AG04450 (cell line): ENCODE results near the gene THAP9. TPM values are rescaled to one million over a fixed set of nuclear protein-coding genes. Genes with fewer than 3 reads are reported as not detected.
"Not testable (repeated sequence)": the region's sequence is repeated elsewhere in the genome, so short reads cannot be mapped to it uniquely, and the experiment has no call there.

ENCODE experiments used
- CTCF ChIA-PET: fragments of 300-600, 350-600 bp; formaldehyde crosslinking; extraction: SDS; loops from one replicate; lab custom pipeline; 2022; ENCODE audit warnings: antibody characterized with exemption, inconsistent platforms; lab: Charles Lee
- POLR2A ChIA-PET: fragments of 350-600 bp; formaldehyde crosslinking; extraction: SDS; loops from one replicate; lab custom pipeline; 2021; ENCODE audit warnings: antibody characterized with exemption, inconsistent platforms; lab: Yijun Ruan, JAX
- DNase-seq: peaks from one replicate; pipeline ENCODE4 v3.0.0-alpha.2; 2011; ENCODE audit warnings: low read depth, low spot score
- H3K27ac ChIP-seq: one replicate; pipeline ENCODE4 v1.5.1; 2012; ENCODE audit warnings: low read depth, low read length, control low read depth
- H3K27me3 ChIP-seq: one replicate; pipeline ENCODE4 v1.6.0; 2012; ENCODE audit warnings: low read length; ENCODE audit not compliant: control insufficient read depth, insufficient read depth
- H3K4me3 ChIP-seq: 2 replicates; pipeline ENCODE4 v1.5.1; 2011; ENCODE audit warnings: mild to moderate bottlenecking, low read depth, low read length, control low read depth
- H3K9me3 ChIP-seq: 2 replicates; pipeline ENCODE4 v1.5.1; 2012; ENCODE audit warnings: low read length; ENCODE audit not compliant: control insufficient read depth, insufficient read depth
- CTCF ChIP-seq: IDR thresholded peaks from 2 replicates; pipeline ENCODE4 v1.5.1; 2011; ENCODE audit warnings: low read depth, low read length, control low read depth, inconsistent platforms
- polyA plus RNA-seq: library from polyadenylated mRNA; depleted of rRNA; stranded (reverse); fragments of >200 nt; gene quantifications from 2 replicates; pipeline ENCODE4 v1.2.3, GENCODE V29; 2011

The THAP9 gene
- polyA plus RNA-seq, 1 experiment, result 3.2 TPM

DNA sequence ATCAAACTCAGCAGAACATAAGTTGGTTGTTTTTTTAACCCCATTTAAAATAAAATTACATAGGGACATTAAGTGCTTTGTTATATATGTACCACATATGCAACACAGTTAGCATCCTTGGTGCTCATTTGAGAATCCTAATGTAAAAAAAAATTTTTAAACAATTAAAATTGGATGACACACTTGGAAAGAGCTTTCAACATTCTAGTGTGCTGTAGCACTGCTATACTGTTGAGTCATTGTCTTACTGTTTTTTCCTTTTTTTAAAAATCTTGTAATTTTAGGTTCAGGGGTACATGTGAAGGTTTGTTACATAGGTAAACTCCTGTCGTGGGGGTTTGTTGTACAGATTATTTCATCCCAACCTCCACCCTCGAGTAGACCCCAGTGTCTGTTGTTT lies 12.8 kb downstream of the THAP9 start:
- H3K27me3 ChIP-seq, result no peaks in the 10 kb centered on the region

GRCh38 chr4:82913968-82914367 lies 13.4 kb downstream of the THAP9 start:
- H3K4me3 ChIP-seq, H3K27me3 ChIP-seq, DNase-seq, CTCF ChIA-PET, H3K27ac ChIP-seq, H3K9me3 ChIP-seq, POLR2A ChIA-PET: not testable (repeated sequence)

More for the DNA sequence above, 12.8 kb downstream of the THAP9 start:
- H3K27ac ChIP-seq, result no peak overlapping the region
- ChIA-PET CTCF (no interaction called here), POLR2A (no interaction called here)
- no peaks in the 10 kb centered on the region for H3K9me3 ChIP-seq
- no peak for DNase-seq
- no peak overlapping the region for H3K4me3 ChIP-seq
- no peak for TF ChIP-seq CTCF

- no peak overlapping the region for H3K27ac ChIP-seq
These were observed 17.6 kb downstream of the THAP9 start for GRCh38 chr4:82918091-82918490.

DNA sequence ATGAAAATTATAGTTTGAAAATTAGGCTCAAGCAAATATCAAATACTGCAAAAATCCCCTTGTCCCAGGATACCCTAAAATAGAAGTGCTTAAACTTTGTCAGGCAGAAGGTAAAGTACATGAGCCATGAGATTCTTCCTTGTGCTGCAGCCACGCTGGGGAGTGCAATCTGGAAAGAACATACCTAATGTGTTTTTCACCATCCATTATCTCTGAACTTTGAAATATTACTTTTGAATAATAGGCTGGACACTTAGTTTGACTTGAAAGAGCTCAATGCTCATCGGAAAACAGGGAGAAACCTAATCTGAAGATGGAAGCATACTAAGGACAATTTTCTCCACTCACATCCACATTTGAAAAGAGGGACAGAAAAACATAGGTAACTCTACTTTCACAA lies 18.9 kb downstream of the THAP9 start:
- DNase-seq, result no peak
- no peak for TF ChIP-seq CTCF
- no peaks in the 10 kb centered on the region for H3K9me3 ChIP-seq
- no peak overlapping the region for H3K4me3 ChIP-seq
- H3K27ac ChIP-seq, result no peak overlapping the region
- ChIA-PET CTCF (no interaction called here), POLR2A (no interaction called here)
- H3K27me3 ChIP-seq, result no peaks in the 10 kb centered on the region

More at GRCh38 chr4:82918091-82918490, 17.6 kb downstream of the THAP9 start:
- ChIA-PET CTCF (no interaction called here), POLR2A (no interaction called here)
- Histone ChIP-seq H3K27me3 (no peaks in the 10 kb centered on the region), H3K4me3 (no peak overlapping the region), H3K9me3 (no peaks in the 10 kb centered on the region)
- no peak for TF ChIP-seq CTCF
- DNase-seq, result no peak

DNA sequence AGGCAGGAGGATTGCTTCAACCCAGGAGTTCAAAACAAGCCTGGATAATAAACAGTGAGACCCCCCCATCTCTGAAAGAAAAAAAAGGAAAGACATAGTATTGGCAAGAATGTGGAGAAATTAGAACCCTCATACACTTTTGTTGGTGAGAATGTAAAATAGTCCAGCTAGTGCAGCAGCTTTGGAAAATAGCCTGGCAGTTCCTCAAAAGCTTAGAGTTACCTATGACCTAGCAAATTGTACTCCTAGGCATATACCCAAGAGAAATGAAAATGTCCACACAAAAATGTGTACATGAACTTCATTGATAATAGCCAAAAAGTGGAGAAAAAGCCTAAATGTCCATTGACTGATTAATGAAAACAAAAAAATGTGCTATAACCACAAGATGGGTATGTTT lies 21.3 kb downstream of the THAP9 start:
- no peaks in the 10 kb centered on the region for H3K9me3 ChIP-seq
- H3K27ac ChIP-seq, result no peak overlapping the region
- ChIA-PET CTCF (no interaction called here), POLR2A (no interaction called here)
- no peak for DNase-seq
- H3K4me3 ChIP-seq, result no peak overlapping the region
- H3K27me3 ChIP-seq, result no peaks in the 10 kb centered on the region
- no peak for TF ChIP-seq CTCF
